ENCODE data around the gene NXN.
"Not testable (repeated sequence)": the region's sequence is repeated elsewhere in the genome, so short reads cannot be mapped to it uniquely, and the experiment has no call there.

The NXN gene

GRCh38 chr17:814371-814770 lies 165.2 kb downstream of the NXN start:
- no peak for DNase-seq

DNA sequence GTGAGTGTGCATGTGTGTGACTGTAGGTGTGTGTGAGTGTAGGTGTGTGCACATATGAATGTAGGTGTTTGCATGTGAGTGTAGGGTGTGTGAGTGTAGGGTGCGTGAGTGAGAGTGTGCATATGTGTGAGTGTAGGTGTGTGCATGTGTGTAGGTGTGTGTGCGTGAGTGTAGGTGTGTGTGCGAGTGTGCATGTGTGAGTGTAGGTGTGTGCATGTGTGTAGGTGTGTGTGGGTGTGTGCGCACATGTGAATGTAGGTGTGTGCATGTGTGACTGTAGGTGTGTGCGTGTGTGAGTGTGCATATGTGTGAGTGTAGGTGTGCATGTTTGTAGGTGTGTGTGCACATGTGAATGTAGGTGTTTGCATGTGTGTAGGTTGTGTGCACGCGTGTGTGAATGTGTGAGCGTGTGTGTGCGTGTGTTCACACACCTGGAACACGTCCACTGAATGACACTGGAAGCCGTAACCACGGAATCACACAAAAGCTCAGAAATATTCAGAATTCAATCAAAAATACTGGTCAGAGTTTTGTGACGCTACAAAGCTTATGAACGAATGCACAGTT lies 166.9 kb downstream of the NXN start:
- DNase-seq = no peak

- no peak for DNase-seq
These were observed 168.4 kb downstream of the NXN start for GRCh38 chr17:811051-811784.

- no peak for DNase-seq
These were observed 171.9 kb downstream of the NXN start for GRCh38 chr17:807523-808294.

DNA sequence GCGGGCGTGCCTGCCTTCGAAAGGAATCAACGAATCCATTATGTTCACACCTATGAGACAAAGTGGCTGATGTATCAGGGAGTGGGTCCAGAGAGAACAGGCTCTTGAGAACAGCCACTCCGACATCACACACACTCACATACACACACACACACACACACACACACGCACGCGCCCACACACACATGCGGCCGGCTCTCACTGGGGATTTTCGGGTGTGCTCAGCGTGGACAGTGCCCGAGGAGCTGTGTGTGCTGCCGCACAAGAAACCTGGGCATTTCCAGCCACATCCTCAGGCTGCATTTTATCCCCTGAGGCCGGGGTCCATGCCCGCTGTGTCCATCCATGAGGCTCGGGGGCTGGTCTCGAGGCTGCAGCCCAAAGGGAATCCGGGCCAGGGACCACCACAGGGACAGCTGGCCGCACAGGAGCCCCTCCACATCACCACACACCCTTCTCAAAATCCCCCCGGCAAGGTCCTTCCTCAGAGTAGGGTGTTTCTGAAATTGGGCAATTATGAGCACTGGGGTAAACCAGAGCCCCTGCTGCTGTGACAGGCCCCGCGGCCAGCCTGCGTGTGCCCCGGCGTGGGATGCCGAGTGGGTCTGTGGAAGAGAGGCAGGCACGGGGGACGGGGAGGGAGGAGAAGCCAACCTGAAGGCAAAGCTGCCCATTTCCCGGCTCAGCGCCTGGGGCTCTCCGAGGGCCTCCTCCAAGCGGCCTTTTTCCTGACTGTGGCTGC lies 172.6 kb downstream of the NXN start:
- no peak for DNase-seq

- DNase-seq = no peak
These were observed 173.2 kb downstream of the NXN start for GRCh38 chr17:806346-806745.

GRCh38 chr17:805886-806285 lies 173.7 kb downstream of the NXN start:
- not testable (repeated sequence) for DNase-seq

GRCh38 chr17:804541-805435 lies 174.8 kb downstream of the NXN start:
- DNase-seq = no peak

DNA sequence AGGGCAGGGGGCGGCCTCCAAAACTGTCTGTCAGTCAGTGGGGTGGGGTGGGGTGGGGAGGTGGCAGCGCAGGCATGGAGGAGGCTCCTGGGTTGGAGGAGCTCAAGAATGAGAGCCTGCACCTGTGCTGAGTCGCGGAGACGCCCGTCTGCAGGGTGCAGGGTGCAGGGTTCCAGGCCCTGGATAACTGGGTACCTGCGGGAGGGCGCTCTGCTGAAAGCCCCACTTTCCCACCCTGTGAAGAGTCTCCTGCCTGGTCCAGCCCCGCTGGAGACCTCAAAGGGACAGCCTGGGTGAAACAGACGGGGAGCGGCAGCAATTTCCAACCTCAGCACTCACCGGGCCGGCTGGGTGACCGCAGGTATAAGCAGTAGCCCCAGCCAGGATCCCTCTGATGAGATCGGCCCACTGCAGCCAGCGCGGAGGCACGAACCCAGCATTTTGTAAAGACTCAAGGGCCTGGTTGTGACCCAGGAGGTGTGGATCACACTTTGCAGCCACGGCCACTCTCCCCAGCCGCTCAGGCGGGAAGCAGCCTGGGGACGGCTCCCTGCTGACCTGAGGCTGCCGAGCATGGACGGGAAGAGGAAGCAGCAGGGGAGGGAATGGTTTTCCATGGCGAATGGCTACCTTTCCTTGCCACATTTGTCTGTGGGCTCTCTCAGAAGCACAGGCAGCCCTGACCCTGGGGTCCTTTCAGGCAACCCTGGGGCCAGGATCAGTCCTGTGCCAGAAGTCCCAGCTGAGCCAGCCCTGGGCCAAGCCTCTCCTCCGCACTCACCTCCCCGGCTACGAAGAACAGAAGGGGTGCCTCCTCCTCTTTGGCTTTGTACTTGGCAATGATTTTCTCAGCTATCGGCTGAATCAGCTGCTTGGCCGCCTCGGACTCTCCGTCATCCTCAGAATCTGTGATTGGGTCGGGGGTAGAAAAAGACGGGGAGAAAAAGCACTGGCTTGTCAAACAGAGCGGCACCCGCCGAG lies 176.4 kb downstream of the NXN start:
- no peak for DNase-seq

DNA sequence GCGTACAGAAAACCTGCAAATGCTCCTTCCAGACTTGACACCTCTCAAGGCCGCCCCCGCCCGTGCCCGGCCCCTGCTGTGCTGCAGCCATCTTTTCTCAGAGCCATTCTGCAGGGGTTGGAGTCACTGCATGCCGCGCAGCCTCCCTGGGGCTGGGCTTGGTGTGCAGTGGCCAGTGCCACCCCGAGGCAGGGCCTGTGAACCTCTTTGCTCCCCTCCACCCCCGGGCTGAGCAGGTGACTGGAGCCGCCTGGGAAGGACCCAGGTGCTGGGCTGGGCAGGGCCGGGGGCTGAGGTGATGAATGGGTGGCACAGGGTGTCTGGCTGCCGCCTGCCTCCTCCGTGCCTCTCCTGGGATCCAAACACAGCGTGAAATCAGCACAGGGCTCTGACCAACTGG lies 177.1 kb downstream of the NXN start:
- DNase-seq = no peak

- no peak for DNase-seq
These were observed 177.9 kb downstream of the NXN start for GRCh38 chr17:801660-802059.

DNA sequence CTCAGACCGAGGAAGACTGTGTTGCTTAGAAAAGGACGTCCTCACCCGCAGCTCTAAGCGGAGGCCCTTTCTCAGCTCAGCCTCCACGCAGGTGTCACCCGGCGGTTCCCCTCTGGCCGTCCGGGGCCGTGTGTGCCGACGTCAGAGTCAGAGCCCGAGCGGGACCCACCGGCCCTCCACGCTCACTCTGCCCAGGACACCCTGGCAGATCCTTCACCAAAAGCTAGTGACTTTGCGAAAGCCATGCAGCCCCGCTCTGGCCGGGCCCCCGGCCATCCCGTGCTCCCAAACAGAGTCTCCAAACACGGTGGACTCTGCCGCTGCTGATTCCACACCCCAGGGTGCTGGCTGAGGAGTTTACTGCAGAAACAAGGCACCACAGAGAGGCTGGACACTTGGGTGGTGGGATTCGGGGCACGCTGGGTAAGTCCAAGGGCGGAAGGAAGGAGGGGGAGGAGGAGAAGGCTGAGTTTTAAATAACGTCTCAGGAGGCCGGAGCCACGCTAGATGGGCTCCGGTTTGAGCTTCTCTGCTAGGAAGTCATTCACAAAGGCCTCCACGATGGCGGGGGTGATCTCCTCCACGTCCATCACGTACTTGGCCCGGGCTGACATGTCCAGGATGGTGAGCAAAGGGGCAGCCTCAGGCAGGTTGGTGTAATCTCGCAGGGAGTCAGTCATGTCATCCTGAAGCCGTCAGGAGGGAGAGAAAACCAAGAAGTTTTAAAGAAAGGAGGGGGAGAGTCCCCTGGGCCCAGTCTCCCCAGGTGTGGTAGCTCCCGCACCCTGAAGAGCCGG lies 178.9 kb downstream of the NXN start:
- no peak for DNase-seq

DNA sequence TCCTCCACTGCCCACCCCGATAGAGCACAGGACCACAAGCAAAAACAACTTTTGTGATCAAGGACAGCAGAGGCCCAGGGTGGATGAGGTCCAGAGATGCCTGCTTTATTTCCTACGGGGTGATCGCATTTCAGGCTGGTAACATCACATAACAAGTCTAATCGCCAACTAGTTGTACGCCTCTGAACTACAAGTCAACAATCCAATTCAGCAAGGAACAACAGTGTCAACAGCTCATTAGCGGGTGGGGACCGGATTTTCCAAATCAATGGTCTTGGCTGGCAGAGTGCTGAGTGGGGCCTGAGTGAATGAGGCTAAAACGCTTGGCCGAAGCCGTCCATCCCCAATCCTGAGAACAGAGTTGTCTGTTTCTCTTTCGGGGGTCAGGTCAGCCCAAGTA lies 180.3 kb downstream of the NXN start:
- DNase-seq = no peak

DNA sequence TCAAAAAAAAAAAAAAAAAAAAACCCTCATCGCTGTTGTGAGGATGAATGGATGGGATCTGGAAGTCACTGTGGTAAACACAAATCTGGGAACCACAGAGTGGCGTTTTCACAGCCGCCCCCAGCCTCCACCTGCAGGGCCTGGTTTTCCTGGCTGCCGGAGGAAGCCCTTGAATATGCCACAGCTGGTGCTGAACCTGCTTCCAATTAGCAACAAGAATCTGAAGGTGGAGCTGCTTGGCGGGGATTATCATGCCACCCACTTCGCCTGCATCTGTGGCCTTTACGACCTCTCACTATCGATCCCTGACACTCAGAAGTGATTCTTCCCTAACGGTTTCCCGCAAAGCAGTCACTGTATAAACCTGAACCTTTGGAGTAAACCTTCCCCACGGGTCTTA lies 181.3 kb downstream of the NXN start:
- no peak for DNase-seq

GRCh38 chr17:797236-797840 lies 182.2 kb downstream of the NXN start:
- DNase-seq = no peak

GRCh38 chr17:796609-797008 lies 183.0 kb downstream of the NXN start:
- no peak for DNase-seq

DNA sequence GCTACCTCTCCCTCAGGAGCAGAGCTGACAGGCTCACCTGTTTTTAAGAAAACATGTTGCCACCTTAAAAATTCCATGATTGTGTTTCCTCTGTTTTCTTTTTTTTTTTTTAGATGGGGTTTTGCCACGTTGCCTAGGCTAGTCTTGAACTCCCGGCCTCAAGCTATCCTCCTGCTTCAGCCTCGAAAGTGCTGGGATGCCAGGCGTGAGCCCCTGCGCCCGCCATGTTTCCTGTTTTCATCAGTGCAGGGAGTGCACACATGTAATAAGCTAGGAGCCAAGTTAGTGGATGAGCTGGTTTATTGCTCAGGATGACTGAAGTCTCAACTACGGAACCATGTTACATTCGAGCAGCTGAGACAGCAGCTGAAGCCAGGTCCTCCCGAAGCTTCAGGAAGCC lies 183.9 kb downstream of the NXN start:
- DNase-seq = no peak

GRCh38 chr17:795276-795675 lies 184.3 kb downstream of the NXN start:
- DNase-seq = no peak

DNA sequence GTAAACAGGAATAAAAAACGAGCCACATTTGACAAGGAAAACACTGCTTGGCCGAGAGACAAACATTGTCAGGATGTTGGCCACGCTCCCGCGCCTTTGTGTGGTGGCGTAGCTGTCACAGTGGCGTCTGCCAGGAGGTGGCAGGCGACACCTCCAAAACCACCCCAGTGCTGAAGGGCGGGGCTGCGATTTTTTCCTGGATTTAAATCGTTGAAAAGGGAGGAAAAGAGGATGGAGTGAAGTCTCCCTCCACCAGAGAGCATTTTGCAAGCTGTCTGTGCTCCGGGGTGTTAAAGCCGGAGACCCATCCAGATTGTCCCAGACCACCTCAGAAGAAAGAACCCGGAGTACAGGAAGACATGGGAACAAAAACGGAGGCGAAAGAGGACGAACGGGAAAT lies 184.7 kb downstream of the NXN start:
- DNase-seq = no peak

DNA sequence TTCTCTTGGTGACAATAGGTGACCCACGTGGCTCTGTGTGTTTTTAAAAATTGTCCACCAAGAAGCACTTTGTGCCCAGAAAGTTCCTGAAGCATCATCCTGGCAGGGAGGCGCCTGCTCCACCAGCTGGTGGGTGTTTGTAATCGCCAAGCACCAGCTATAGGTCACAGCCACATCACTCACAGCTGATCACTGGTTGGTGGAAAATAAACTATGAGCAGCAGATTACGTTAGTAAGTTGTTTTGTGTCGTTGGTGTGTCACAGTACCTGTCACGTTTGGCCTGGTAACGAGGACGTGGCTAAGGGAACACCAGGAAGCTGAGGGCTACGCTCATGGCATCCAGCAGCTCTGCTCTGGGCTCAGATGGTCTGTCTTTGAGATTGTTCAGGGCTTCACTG lies 187.3 kb downstream of the NXN start:
- DNase-seq = no peak

Data from NCI-H187 treated with DMSO at 0.1 percent for 48 hours (cell line).